Mammary epithelial cell (primary cell): Measurements from ENCODE around the gene UCN2.

Experiments
- EZH2 ChIP-seq: IDR thresholded peaks from 2 replicates; pipeline ENCODE4 v1.6.1; 2012; ENCODE audit warnings: low read length, inconsistent platforms, borderline replicate concordance
- TF ChIP-seq, protein P1 (sequence below), 2 donors: IDR thresholded peaks in 1 of 2; conservative IDR thresholded peaks in 1 of 2; 2 replicates each; pipeline ENCODE4 v1.5.1; 2011 to 2012; ENCODE audit warnings: inconsistent platforms in 2 of 2, low read length in 2 of 2, mild to moderate bottlenecking in 2 of 2, control low read depth in 1 of 2, low read depth in 1 of 2; ENCODE audit not compliant: insufficient read depth in 1 of 2; ENCODE audit errors: extremely low read depth in 1 of 2

GRCh38 chr3:48601622-48601994, 38.0 kb upstream of the UCN2 start:
- TF ChIP-seq, protein P1, sequence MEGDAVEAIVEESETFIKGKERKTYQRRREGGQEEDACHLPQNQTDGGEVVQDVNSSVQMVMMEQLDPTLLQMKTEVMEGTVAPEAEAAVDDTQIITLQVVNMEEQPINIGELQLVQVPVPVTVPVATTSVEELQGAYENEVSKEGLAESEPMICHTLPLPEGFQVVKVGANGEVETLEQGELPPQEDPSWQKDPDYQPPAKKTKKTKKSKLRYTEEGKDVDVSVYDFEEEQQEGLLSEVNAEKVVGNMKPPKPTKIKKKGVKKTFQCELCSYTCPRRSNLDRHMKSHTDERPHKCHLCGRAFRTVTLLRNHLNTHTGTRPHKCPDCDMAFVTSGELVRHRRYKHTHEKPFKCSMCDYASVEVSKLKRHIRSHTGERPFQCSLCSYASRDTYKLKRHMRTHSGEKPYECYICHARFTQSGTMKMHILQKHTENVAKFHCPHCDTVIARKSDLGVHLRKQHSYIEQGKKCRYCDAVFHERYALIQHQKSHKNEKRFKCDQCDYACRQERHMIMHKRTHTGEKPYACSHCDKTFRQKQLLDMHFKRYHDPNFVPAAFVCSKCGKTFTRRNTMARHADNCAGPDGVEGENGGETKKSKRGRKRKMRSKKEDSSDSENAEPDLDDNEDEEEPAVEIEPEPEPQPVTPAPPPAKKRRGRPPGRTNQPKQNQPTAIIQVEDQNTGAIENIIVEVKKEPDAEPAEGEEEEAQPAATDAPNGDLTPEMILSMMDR (conservative IDR thresholded peaks at IDR 0.05 in 1 of 2, IDR thresholded peaks at IDR 0.05 in 1 of 2; ENCODE audit: extremely low read depth in 1 of 2, insufficient read depth in 1 of 2, low read depth in 1 of 2, low read length in 2 of 2): no peak
- TF ChIP-seq EZH2: no peak
